Right lobe of liver (tissue), 6 donors: ENCODE results near the gene FIGN. TPM values are rescaled to one million over a fixed set of nuclear protein-coding genes. Genes with fewer than 3 reads are reported as not detected.

ENCODE experiments used
- ATAC-seq, 4 donors: fragments of 200-7000 bp; cut with Tn5 transposase; one replicate each; pipeline ENCODE4 v1.9.1; 2020; ENCODE audit warnings: mild to moderate bottlenecking in 4 of 4, moderate library complexity in 4 of 4
- DNase-seq, 3 donors: peaks; one replicate each; pipeline ENCODE4 v3.0.0-alpha.2; 2020
- H3K27ac ChIP-seq, 3 donors: fragments of 200-600 bp; one replicate each; pipeline ENCODE4 v1.8.0; 2022
- H3K27me3 ChIP-seq, 2 donors: fragments of 200-600 bp; one replicate each; pipeline ENCODE4 v1.8.0; 2022
- H3K36me3 ChIP-seq, 4 donors: fragments of 200-600 bp; sonication (generic) in 1 of 4; one replicate each; pipeline versions ENCODE4 v1.5.1 to v1.8.0; 2017 to 2022; ENCODE audit warnings: control low read depth in 1 of 4
- H3K4me1 ChIP-seq, 4 donors: fragments of 200-600 bp; sonication (generic) in 1 of 4; one replicate each; pipeline versions ENCODE4 v1.5.1 to v1.8.0; 2017 to 2022; ENCODE audit warnings: control low read depth in 1 of 4
- H3K4me3 ChIP-seq, 3 donors: fragments of 200-600 bp; one replicate each; pipeline ENCODE4 v1.8.0; 2022
- H3K9me3 ChIP-seq, 4 donors: fragments of 200-600 bp; sonication (generic) in 1 of 4; one replicate each; pipeline versions ENCODE4 v1.5.1 to v1.8.0; 2017 to 2022; ENCODE audit warnings: control low read depth in 1 of 4
- CTCF ChIP-seq, 4 donors: fragments of 200-600 bp in 3 of 4; fragments of 450-650 bp in 1 of 4; IDR thresholded peaks; one replicate each; pipeline versions ENCODE4 v1.5.1 to v1.8.0; 2016 to 2022; ENCODE audit warnings: antibody characterized with exemption in 4 of 4, mild to moderate bottlenecking in 2 of 4
- POLR2A ChIP-seq: fragments of 450-650 bp; IDR thresholded peaks from one replicate; pipeline ENCODE4 v1.6.1; 2017; ENCODE audit warnings: antibody characterized with exemption, mild to moderate bottlenecking
- WGBS: methylation state at CpG from one replicate; pipeline ENCODE4 v1.1.6; 2018; ENCODE audit warnings: low coverage, low lambda C conversion rate; ENCODE audit not compliant: insufficient coverage; ENCODE audit errors: missing lambda C conversion rate; 5-methylcytosine and 5-hydroxymethylcytosine counted together
- intact Hi-C, 2 donors: fragments of 100-400 bp; cut with DNase I; formaldehyde crosslinking; loops; one replicate each; pipeline versions ENCODE4 v1.11.2 to v1.14.1; 2022
- total RNA-seq, 6 experiments: library from RNA; depleted of rRNA in 2 of 6; stranded (reverse); fragments of >200 nt in 2 of 6; fragmentation: NEBNext Ultra II Directional in 3 of 6; extraction: Animal tissue kit (Norgen Biotek cat#: 25700) in 3 of 6; gene quantifications; one replicate each; pipeline versions ENCODE4 v1.1.0 to v1.2.4, GENCODE V29; 2016 to 2023
- donor health status: DM: no; HTN: yes; CAD: no.
- donor health status: DM: no; HTN: no; CAD: no.
- donor health status: DM: no; HTN: no; CAD: no.
- donor health status: DM: no; HTN: yes; CAD: no.
- donor health status: DM: no; HTN: yes; CAD: no.

The FIGN gene
- total RNA-seq, 6 experiments from 2014 or later, result 2.8 to 9.2 (median 5.1) TPM

- Histone ChIP-seq H3K4me1 (peaks cover 0 to 17% (median 0%) of the 10 kb centered on the region in 4 donors), H3K4me3 (no peak overlapping the region), H3K27ac (no peak overlapping the region), H3K36me3 (no peaks in the 10 kb centered on the region), H3K9me3 (no peaks in the 10 kb centered on the region), H3K27me3 (no peaks in the 10 kb centered on the region)
- 96% methylated on average over 2 of the region's 2 CpGs for WGBS
- ATAC-seq (no peak), DNase-seq (no peak)
- intact Hi-C loops, result no loop called here
- TF ChIP-seq CTCF (IDR thresholded peaks at IDR 0.05) (no peak), POLR2A (no peak)
These were observed 161.5 kb downstream of the FIGN start for GRCh38 chr2:163574309-163574708.

GRCh38 chr2:163573652-163574051, 162.2 kb downstream of the FIGN start:
- Histone ChIP-seq H3K4me3 (no peak overlapping the region), H3K27me3 (no peaks in the 10 kb centered on the region), H3K4me1 (peaks cover 0 to 17% (median 0%) of the 10 kb centered on the region in 4 donors), H3K36me3 (no peaks in the 10 kb centered on the region), H3K27ac (no peak overlapping the region), H3K9me3 (no peaks in the 10 kb centered on the region)
- WGBS, result 69% methylated on average over 1 of the region's 1 CpG
- ATAC-seq (no peak), DNase-seq (no peak)
- intact Hi-C loops, result no loop called here
- TF ChIP-seq CTCF (IDR thresholded peaks at IDR 0.05) (no peak), POLR2A (no peak)

GRCh38 chr2:163572850-163573249, 163.0 kb downstream of the FIGN start:
- Histone ChIP-seq H3K9me3 (no peaks in the 10 kb centered on the region), H3K4me3 (no peak overlapping the region), H3K4me1 (peaks cover 0 to 17% (median 0%) of the 10 kb centered on the region in 4 donors), H3K36me3 (no peaks in the 10 kb centered on the region), H3K27me3 (no peaks in the 10 kb centered on the region), H3K27ac (no peak overlapping the region)
- no peak for DNase-seq
- ATAC-seq, result no peak
- intact Hi-C loops, result no loop called here
- TF ChIP-seq CTCF (IDR thresholded peaks at IDR 0.05) (no peak), POLR2A (no peak)
- 90% methylated on average over 7 of the region's 7 CpGs for WGBS

GRCh38 chr2:163571423-163572102, 164.2 kb downstream of the FIGN start:
- DNase-seq (no peak), ATAC-seq (peak; percentile 88 to 97 (median 95))
- TF ChIP-seq CTCF (IDR thresholded peaks at IDR 0.05), result no peak
- TF ChIP-seq POLR2A, result no peak
- intact Hi-C loops, result no loop called here
- WGBS, result 41% methylated on average over 7 of the region's 7 CpGs
- H3K27me3 ChIP-seq, result no peaks in the 10 kb centered on the region
- H3K27ac ChIP-seq, result peak overlapping the region in 1 of 3 donors; percentile 6
- H3K4me1 ChIP-seq, result peaks cover 0 to 17% (median 0%) of the 10 kb centered on the region in 4 donors
- no peaks in the 10 kb centered on the region for H3K9me3 ChIP-seq
- no peaks in the 10 kb centered on the region for H3K36me3 ChIP-seq
- H3K4me3 ChIP-seq, result peak overlapping the region in 1 of 3 donors; percentile 1
